Ishikawa (cell line): ENCODE data around the gene SUSD5.

Experiments used
- CEBPB ChIP-seq: IDR thresholded peaks from 2 replicates; pipeline ENCODE4 v1.6.1; 2012
- CREB1 ChIP-seq: IDR thresholded peaks from 2 replicates; pipeline ENCODE4 v1.6.1; 2012; ENCODE audit warnings: low read depth
- EGR1 ChIP-seq: IDR thresholded peaks from 2 replicates; pipeline ENCODE4 v1.6.1; 2012
- EP300 ChIP-seq: IDR thresholded peaks from 2 replicates; pipeline ENCODE4 v1.6.1; 2012; ENCODE audit warnings: borderline replicate concordance
- FOXM1 ChIP-seq: IDR thresholded peaks from 2 replicates; pipeline ENCODE4 v1.6.1; 2012; ENCODE audit warnings: low read depth, borderline replicate concordance
- MAX ChIP-seq: IDR thresholded peaks from 2 replicates; pipeline ENCODE4 v1.6.1; 2012
- NFIC ChIP-seq: IDR thresholded peaks from 2 replicates; pipeline ENCODE4 v1.6.1; 2012
- RAD21 ChIP-seq: IDR thresholded peaks from 2 replicates; pipeline ENCODE4 v1.6.1; 2012; ENCODE audit warnings: low read depth
- REST ChIP-seq: IDR thresholded peaks from 2 replicates; pipeline ENCODE4 v1.6.1; 2012; ENCODE audit warnings: low read depth, mild to moderate bottlenecking
- TAF1 ChIP-seq: IDR thresholded peaks from 2 replicates; pipeline ENCODE4 v1.6.1; 2012; ENCODE audit warnings: low read depth, mild to moderate bottlenecking
- TCF12 ChIP-seq: IDR thresholded peaks from 2 replicates; pipeline ENCODE4 v1.6.1; 2012; ENCODE audit warnings: low read depth
- TEAD4 ChIP-seq: IDR thresholded peaks from 2 replicates; pipeline ENCODE4 v1.6.1; 2012
- USF1 ChIP-seq: IDR thresholded peaks from 2 replicates; pipeline ENCODE4 v1.6.1; 2012
- YY1 ChIP-seq: IDR thresholded peaks from 2 replicates; pipeline ENCODE4 v1.6.1; 2012; ENCODE audit warnings: low read depth
- ZBTB7A ChIP-seq: IDR thresholded peaks from 2 replicates; pipeline ENCODE4 v1.6.1; 2012; ENCODE audit warnings: low read depth

SUSD5 gene

GRCh38 chr3:33137691-33138090, 80.9 kb downstream of the SUSD5 start:
- no peak for TF ChIP-seq RAD21

- TF ChIP-seq YY1 (no peak), REST (no peak), RAD21 (no peak), TCF12 (no peak), NFIC (no peak), USF1 (no peak), MAX (no peak), ZBTB7A (no peak), TAF1 (no peak), EP300 (no peak), FOXM1 (no peak), TEAD4 (no peak), CREB1 (no peak), CEBPB (no peak)
These were observed 84.5 kb downstream of the SUSD5 start for GRCh38 chr3:33134026-33134625.

- TF ChIP-seq TCF12 (no peak), TAF1 (no peak), MAX (no peak), FOXM1 (no peak), EGR1 (no peak), CREB1 (no peak), ZBTB7A (no peak), YY1 (no peak), NFIC (no peak), TEAD4 (no peak), RAD21 (no peak), CEBPB (no peak)
These were observed 86.6 kb downstream of the SUSD5 start for GRCh38 chr3:33132019-33132360.

GRCh38 chr3:33131331-33132018, 87.1 kb downstream of the SUSD5 start:
- peak; percentile 82 for TF ChIP-seq RAD21
- no peak for TF ChIP-seq TEAD4

- TF ChIP-seq TEAD4 (no peak), EGR1 (no peak), TAF1 (no peak), RAD21 (no peak), REST (no peak), CEBPB (no peak), USF1 (no peak), YY1 (no peak), MAX (no peak)
These were observed 88.5 kb downstream of the SUSD5 start for GRCh38 chr3:33130144-33130543.

- TF ChIP-seq USF1 (peak; percentile 92), TEAD4 (no peak), REST (no peak), EP300 (no peak)
These were observed 89.9 kb downstream of the SUSD5 start for GRCh38 chr3:33128706-33129105.
